HEK293T (cell line): ENCODE data around the gene RPL10L.

ENCODE experiments used
- CTCF ChIA-PET: fragments of 350-600 bp; formaldehyde crosslinking; extraction: SDS; loops from one replicate; lab custom pipeline; 2021; ENCODE audit warnings: antibody characterized with exemption, inconsistent platforms; lab: Yijun Ruan, JAX
- POLR2A ChIA-PET: fragments of 350-600 bp; formaldehyde crosslinking; extraction: SDS; loops from one replicate; lab custom pipeline; 2020; ENCODE audit warnings: antibody characterized with exemption, inconsistent platforms; lab: Yijun Ruan, JAX
- DNase-seq: peaks from one replicate; pipeline ENCODE4 v3.0.0; 2012; ENCODE audit warnings: mixed read lengths; ENCODE audit errors: extremely low spot score
- ARNT ChIP-seq: fragments of 450-650 bp; IDR thresholded peaks from 2 replicates; pipeline ENCODE4 v1.6.1; 2017; ENCODE audit warnings: mild to moderate bottlenecking
- BHLHE40 ChIP-seq: fragments of 450-650 bp; IDR thresholded peaks from 2 replicates; pipeline ENCODE4 v1.6.1; 2016; ENCODE audit warnings: mild to moderate bottlenecking, moderate library complexity, borderline replicate concordance
- CTBP1 ChIP-seq: fragments of 450-650 bp; IDR thresholded peaks from 2 replicates; pipeline ENCODE4 v1.6.1; 2016; ENCODE audit warnings: borderline replicate concordance
- ELF4 ChIP-seq: fragments of 450-650 bp; IDR thresholded peaks from 2 replicates; pipeline ENCODE4 v1.6.1; 2017; ENCODE audit warnings: antibody characterized with exemption
- FOXA1 ChIP-seq: fragments of 450-650 bp; IDR thresholded peaks from 2 replicates; pipeline ENCODE4 v1.6.1; 2016; ENCODE audit warnings: mild to moderate bottlenecking
- FOXK2 ChIP-seq: fragments of 450-650 bp; IDR thresholded peaks from 2 replicates; pipeline ENCODE4 v1.6.1; 2016; ENCODE audit warnings: mild to moderate bottlenecking
- FOXM1 ChIP-seq: fragments of 450-650 bp; IDR thresholded peaks from 2 replicates; pipeline ENCODE4 v1.6.1; 2017; ENCODE audit warnings: mild to moderate bottlenecking, borderline replicate concordance
- HDGF ChIP-seq: fragments of 450-650 bp; IDR thresholded peaks from 2 replicates; pipeline ENCODE4 v1.6.1; 2017; ENCODE audit warnings: antibody characterized with exemption, borderline replicate concordance
- L3MBTL2 ChIP-seq: fragments of 450-650 bp; conservative IDR thresholded peaks from 2 replicates; pipeline ENCODE4 v1.6.1; 2016; ENCODE audit warnings: mild to moderate bottlenecking
- LEF1 ChIP-seq: fragments of 450-650 bp; IDR thresholded peaks from 2 replicates; pipeline ENCODE4 v1.6.1; 2017; ENCODE audit warnings: mild to moderate bottlenecking, borderline replicate concordance
- NFRKB ChIP-seq: fragments of 450-650 bp; IDR thresholded peaks from 2 replicates; pipeline ENCODE4 v1.6.1; 2016; ENCODE audit warnings: mild to moderate bottlenecking, moderate library complexity
- PKNOX1 ChIP-seq: fragments of 450-650 bp; IDR thresholded peaks from 2 replicates; pipeline ENCODE4 v1.6.1; 2016
- SP1 ChIP-seq: fragments of 450-650 bp; IDR thresholded peaks from 2 replicates; pipeline ENCODE4 v1.6.1; 2017
- SUZ12 ChIP-seq: fragments of 450-650 bp; IDR thresholded peaks from 2 replicates; pipeline ENCODE4 v1.6.1; 2016; ENCODE audit warnings: mild to moderate bottlenecking
- TARDBP ChIP-seq: fragments of 450-650 bp; IDR thresholded peaks from 2 replicates; pipeline ENCODE4 v1.6.1; 2016
- ZNF384 ChIP-seq: fragments of 450-650 bp; IDR thresholded peaks from 2 replicates; pipeline ENCODE4 v1.6.1; 2016

RPL10L gene

GRCh38 chr14:46651526-46652144 lies at the start of gene RPL10L:
Gene RPL10L (minus strand): TSS chr14:46651781. CDS start chr14:46651736, 45 bp downstream.
- POLR2A ChIA-PET, result no interaction called here
- TF ChIP-seq TARDBP, result no peak
- TF ChIP-seq L3MBTL2, result no peak
- TF ChIP-seq FOXM1, result no peak
- no peak for TF ChIP-seq SP1
- TF ChIP-seq FOXA1, result no peak
- no peak for TF ChIP-seq LEF1
- TF ChIP-seq ARNT, result no peak
- TF ChIP-seq HDGF, result no peak
- no peak for TF ChIP-seq ELF4
- no peak for TF ChIP-seq SUZ12
- no peak for TF ChIP-seq FOXK2
- TF ChIP-seq ZNF384, result no peak
- no peak for TF ChIP-seq NFRKB
- no peak for TF ChIP-seq PKNOX1
- TF ChIP-seq CTBP1, result no peak
- TF ChIP-seq BHLHE40, result no peak
- DNase-seq, result no peak
- CTCF ChIA-PET, result no interaction called here

- ChIA-PET CTCF (no interaction called here), POLR2A (no interaction called here)
- no peak for DNase-seq
- TF ChIP-seq ELF4 (no peak), LEF1 (no peak), ARNT (no peak), FOXA1 (no peak), FOXK2 (no peak), CTBP1 (no peak), FOXM1 (no peak), ZNF384 (no peak), BHLHE40 (no peak), NFRKB (no peak), SUZ12 (no peak), HDGF (no peak), L3MBTL2 (no peak), PKNOX1 (no peak), TARDBP (no peak)
Observed at GRCh38 chr14:46691819-46692218, 40.2 kb upstream of the RPL10L start.

- POLR2A ChIA-PET, result no interaction called here
- no peak for DNase-seq
- TF ChIP-seq ZNF384 (no peak), FOXA1 (no peak)
- CTCF ChIA-PET, result no interaction called here
Observed at GRCh38 chr14:46686652-46687051, 35.1 kb upstream of the RPL10L start.

- TF ChIP-seq FOXA1 (no peak), FOXM1 (no peak), ARNT (no peak), CTBP1 (no peak)
- CTCF ChIA-PET, result no interaction called here
- DNase-seq, result no peak
- POLR2A ChIA-PET, result no interaction called here
Observed at GRCh38 chr14:46672128-46672527, 20.5 kb upstream of the RPL10L start.

- CTCF ChIA-PET, result no interaction called here
- POLR2A ChIA-PET, result no interaction called here
Observed at GRCh38 chr14:46663382-46663781, 11.8 kb upstream of the RPL10L start.

GRCh38 chr14:46661728-46662127 lies 10.1 kb upstream of the RPL10L start:
- peak; percentile 12 for DNase-seq
- ChIA-PET POLR2A (no interaction called here), CTCF (interaction anchor here (0.6 to 0.8 kb wide), 3 partner anchors 9 to 346 kb away, joined by 3 read pairs; no protein-coding TSS in a partner anchor)
- no peak for TF ChIP-seq TARDBP
- TF ChIP-seq FOXK2, result no peak

More at GRCh38 chr14:46663382-46663781, 11.8 kb upstream of the RPL10L start:
- DNase-seq, result no peak
- TF ChIP-seq ELF4 (no peak), SP1 (no peak), FOXA1 (no peak), TARDBP (no peak), LEF1 (no peak), NFRKB (no peak), ARNT (no peak), FOXM1 (no peak)

GRCh38 chr14:46653031-46653755 lies 1.6 kb upstream of the RPL10L start:
- TF ChIP-seq ARNT, result no peak
- TF ChIP-seq ZNF384, result no peak
- no peak for TF ChIP-seq NFRKB
- no peak for TF ChIP-seq SP1
- no peak for TF ChIP-seq FOXM1
- TF ChIP-seq SUZ12, result no peak
- no peak for TF ChIP-seq FOXA1
- no peak for TF ChIP-seq ELF4
- TF ChIP-seq L3MBTL2, result no peak
- CTCF ChIA-PET, result interaction anchor here (1.0 kb wide), 1 partner anchor 9 kb away, joined by 3 read pairs; no protein-coding TSS in a partner anchor
- POLR2A ChIA-PET, result no interaction called here
- no peak for DNase-seq
